Measurements from ENCODE around the gene MRPS10. TPM values are rescaled to one million over a fixed set of nuclear protein-coding genes. Genes with fewer than 3 reads are reported as not detected.

The MRPS10 gene
- total RNA-seq, 2 experiments from 2014 or later, result 39.7 to 40.7 TPM

DNA sequence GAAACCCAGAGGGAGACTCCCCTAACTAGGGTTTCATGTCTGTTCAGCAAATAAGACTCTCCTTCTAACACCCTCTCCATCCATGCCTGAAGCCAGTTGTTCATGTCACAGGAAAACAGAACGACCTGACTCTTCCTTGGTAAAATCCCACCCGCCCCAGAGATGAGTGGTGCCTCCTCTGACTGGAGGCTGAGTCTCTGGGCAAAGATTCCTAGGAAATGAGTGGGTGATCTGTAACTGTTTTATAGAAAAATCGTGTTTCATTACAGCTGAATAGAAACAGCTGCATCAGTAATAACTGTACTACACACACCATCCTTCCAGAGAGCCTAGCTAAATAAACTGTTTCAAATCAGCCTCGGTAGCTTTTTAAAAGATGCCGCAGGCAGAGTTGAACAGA, 37.4 kb upstream of the MRPS10 start:
- H3K4me3 Mint-ChIP-seq, result no peak overlapping the region
- CTCF ChIA-PET, result interaction anchor here (0.6 kb wide), 1 partner anchor 529 kb away, joined by 9 read pairs; no protein-coding TSS in a partner anchor
- H3K27me3 Mint-ChIP-seq (ENCODE audit: low read depth), result no peaks in the 10 kb centered on the region
- no peaks in the 10 kb centered on the region for H3K9me3 Mint-ChIP-seq
- no peak for DNase-seq
- intact Hi-C loops (cut with micrococcal nuclease), result no loop called here
- H3K27ac Mint-ChIP-seq, result no peak overlapping the region
- H3K36me3 Mint-ChIP-seq (ENCODE audit: low read depth), result peaks cover 2% of the 10 kb centered on the region
- no peaks in the 10 kb centered on the region for H3K4me1 Mint-ChIP-seq (ENCODE audit: low read depth)

DNA sequence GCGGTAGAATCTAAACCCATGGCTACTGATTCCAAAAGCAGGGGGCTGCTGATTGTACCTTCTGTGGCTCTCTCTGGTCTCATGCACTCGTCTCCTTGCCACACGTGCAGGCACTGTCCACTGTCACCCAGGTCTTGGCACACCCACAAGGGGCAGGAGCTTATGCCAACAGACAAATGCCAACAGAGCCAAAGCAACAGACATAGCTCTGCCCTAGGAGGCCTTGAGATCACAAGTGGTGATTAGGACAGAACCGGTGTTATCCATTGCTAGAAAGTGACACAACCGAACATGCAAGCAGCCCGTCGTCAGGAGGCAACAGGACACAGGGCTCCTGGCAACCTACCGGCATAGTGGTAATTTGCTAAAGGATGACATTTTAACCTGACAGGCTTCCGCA, 36.8 kb upstream of the MRPS10 start:
- H3K27ac Mint-ChIP-seq, result no peak overlapping the region
- intact Hi-C loops (cut with micrococcal nuclease), result no loop called here
- H3K4me3 Mint-ChIP-seq, result no peak overlapping the region
- no peak for DNase-seq
- CTCF ChIA-PET, result interaction anchor here (0.6 kb wide), 1 partner anchor 54 kb away, joined by 3 read pairs; no protein-coding TSS in a partner anchor
- no peaks in the 10 kb centered on the region for H3K9me3 Mint-ChIP-seq
- H3K36me3 Mint-ChIP-seq (ENCODE audit: low read depth), result peaks cover 3% of the 10 kb centered on the region
- no peaks in the 10 kb centered on the region for H3K4me1 Mint-ChIP-seq (ENCODE audit: low read depth)
- no peaks in the 10 kb centered on the region for H3K27me3 Mint-ChIP-seq (ENCODE audit: low read depth)

- CTCF ChIA-PET, result interaction anchor here (1.0 kb wide), 1 partner anchor 9 kb away, joined by 3 read pairs; no protein-coding TSS in a partner anchor
- peaks cover 4% of the 10 kb centered on the region for H3K36me3 Mint-ChIP-seq (ENCODE audit: low read depth)
- H3K4me3 Mint-ChIP-seq, result no peak overlapping the region
- no peaks in the 10 kb centered on the region for H3K27me3 Mint-ChIP-seq (ENCODE audit: low read depth)
- no peak overlapping the region for H3K27ac Mint-ChIP-seq
- H3K9me3 Mint-ChIP-seq, result no peaks in the 10 kb centered on the region
- intact Hi-C loops (cut with micrococcal nuclease), result no loop called here
- DNase-seq, result no peak
- no peaks in the 10 kb centered on the region for H3K4me1 Mint-ChIP-seq (ENCODE audit: low read depth)
Observed at GRCh38 chr6:42251911-42252637, 34.4 kb upstream of the MRPS10 start.

DNA sequence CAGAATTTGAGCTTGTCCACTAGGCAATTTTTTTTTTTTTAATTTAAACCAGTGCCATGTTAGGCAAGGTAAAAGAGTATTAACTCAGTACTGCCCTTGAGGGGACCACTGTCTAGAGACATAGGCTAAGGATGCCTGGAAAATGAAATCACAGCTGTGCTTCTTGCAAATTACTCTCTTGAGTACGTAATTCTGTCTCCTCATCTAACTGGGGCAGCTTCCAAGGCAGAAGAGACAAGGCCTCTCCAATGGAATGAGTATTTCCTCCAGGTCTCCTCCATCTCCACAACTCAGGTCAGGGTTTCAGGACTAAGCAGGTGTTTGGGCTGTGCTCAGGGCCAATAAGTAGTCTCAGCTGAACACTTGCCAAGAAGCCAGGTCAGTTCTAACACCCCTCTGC, 33.8 kb upstream of the MRPS10 start:
- no peak for DNase-seq
- CTCF ChIA-PET, result no interaction called here
- intact Hi-C loops (cut with micrococcal nuclease), result no loop called here
- Mint-ChIP-seq H3K27ac (no peak overlapping the region), H3K36me3 (ENCODE audit: low read depth) (peaks cover 4% of the 10 kb centered on the region), H3K27me3 (ENCODE audit: low read depth) (no peaks in the 10 kb centered on the region), H3K4me3 (no peak overlapping the region), H3K9me3 (no peaks in the 10 kb centered on the region), H3K4me1 (ENCODE audit: low read depth) (no peaks in the 10 kb centered on the region)

GRCh38 chr6:42250274-42250931, 32.7 kb upstream of the MRPS10 start:
- H3K9me3 Mint-ChIP-seq, result no peaks in the 10 kb centered on the region
- no peaks in the 10 kb centered on the region for H3K4me1 Mint-ChIP-seq (ENCODE audit: low read depth)
- no peaks in the 10 kb centered on the region for H3K27me3 Mint-ChIP-seq (ENCODE audit: low read depth)
- H3K4me3 Mint-ChIP-seq, result no peak overlapping the region
- no peak for DNase-seq
- no peak overlapping the region for H3K27ac Mint-ChIP-seq
- intact Hi-C loops (cut with micrococcal nuclease), result no loop called here
- H3K36me3 Mint-ChIP-seq (ENCODE audit: low read depth), result peaks cover 4% of the 10 kb centered on the region
- CTCF ChIA-PET, result no interaction called here

- CTCF ChIA-PET, result interaction anchor here (1.0 kb wide), 1 partner anchor 299 kb away, joined by 3 read pairs; no protein-coding TSS in a partner anchor
- Mint-ChIP-seq H3K27ac (no peak overlapping the region), H3K4me1 (ENCODE audit: low read depth) (no peaks in the 10 kb centered on the region), H3K27me3 (ENCODE audit: low read depth) (no peaks in the 10 kb centered on the region), H3K36me3 (ENCODE audit: low read depth) (peaks cover 4% of the 10 kb centered on the region), H3K9me3 (no peaks in the 10 kb centered on the region), H3K4me3 (no peak overlapping the region)
- no peak for DNase-seq
- intact Hi-C loops (cut with micrococcal nuclease), result no loop called here
Observed at GRCh38 chr6:42249279-42249678, 31.6 kb upstream of the MRPS10 start.

GRCh38 chr6:42243046-42243445, 25.4 kb upstream of the MRPS10 start:
- CTCF ChIA-PET, result interaction anchor here (0.5 kb wide), 1 partner anchor 433 kb away, joined by 5 read pairs; no protein-coding TSS in a partner anchor

GRCh38 chr6:42241915-42242314, 24.3 kb upstream of the MRPS10 start:
- CTCF ChIA-PET, result interaction anchor here (1.2 kb wide), 1 partner anchor 305 kb away, joined by 3 read pairs; no protein-coding TSS in a partner anchor
- intact Hi-C loops (cut with micrococcal nuclease), result no loop called here
- Mint-ChIP-seq H3K36me3 (ENCODE audit: low read depth) (peaks cover 4% of the 10 kb centered on the region), H3K4me1 (ENCODE audit: low read depth) (peaks cover 6% of the 10 kb centered on the region), H3K27me3 (ENCODE audit: low read depth) (no peaks in the 10 kb centered on the region), H3K9me3 (no peaks in the 10 kb centered on the region), H3K27ac (no peak overlapping the region), H3K4me3 (no peak overlapping the region)
- DNase-seq, result no peak

More at GRCh38 chr6:42243046-42243445, 25.4 kb upstream of the MRPS10 start:
- H3K27me3 Mint-ChIP-seq (ENCODE audit: low read depth), result no peaks in the 10 kb centered on the region
- no peak overlapping the region for H3K4me3 Mint-ChIP-seq
- no peaks in the 10 kb centered on the region for H3K9me3 Mint-ChIP-seq
- H3K4me1 Mint-ChIP-seq (ENCODE audit: low read depth), result no peaks in the 10 kb centered on the region
- intact Hi-C loops (cut with micrococcal nuclease), result no loop called here
- peaks cover 4% of the 10 kb centered on the region for H3K36me3 Mint-ChIP-seq (ENCODE audit: low read depth)
- no peak for DNase-seq
- H3K27ac Mint-ChIP-seq, result no peak overlapping the region

DNA sequence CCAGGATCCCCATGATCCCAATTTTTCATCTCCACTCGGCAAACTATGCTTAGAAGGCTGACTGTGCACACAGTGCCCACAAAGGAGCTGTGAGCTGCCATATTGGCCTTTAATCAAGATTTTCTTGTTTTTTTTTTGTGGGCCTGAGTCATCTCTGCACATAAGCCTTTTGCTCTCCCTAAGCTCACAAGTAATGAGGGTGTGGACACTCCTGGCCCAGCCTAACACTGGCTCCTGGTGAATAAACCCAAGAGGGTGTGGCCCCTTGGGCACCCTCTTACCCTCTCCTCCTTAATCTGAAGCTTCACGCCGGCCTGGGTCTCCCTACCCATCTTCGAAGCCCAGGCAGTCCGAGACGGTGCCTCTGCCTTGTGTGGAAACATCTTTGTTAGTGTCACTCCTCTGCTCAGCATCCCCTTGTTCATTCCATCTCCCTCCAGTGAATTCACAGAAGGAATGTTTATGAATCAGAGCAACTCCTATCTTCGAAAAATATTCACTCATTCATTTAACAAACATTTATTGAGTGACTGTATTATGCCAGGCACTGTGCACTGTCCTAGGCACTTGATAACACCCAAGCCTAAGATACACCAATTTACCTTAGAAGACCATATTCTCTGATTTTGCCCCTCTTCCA, 22.2 kb upstream of the MRPS10 start:
- Mint-ChIP-seq H3K4me1 (ENCODE audit: low read depth) (peaks cover 13% of the 10 kb centered on the region), H3K9me3 (no peaks in the 10 kb centered on the region), H3K27ac (no peak overlapping the region), H3K4me3 (no peak overlapping the region), H3K36me3 (ENCODE audit: low read depth) (peaks cover 4% of the 10 kb centered on the region), H3K27me3 (ENCODE audit: low read depth) (no peaks in the 10 kb centered on the region)
- CTCF ChIA-PET, result no interaction called here
- intact Hi-C loops (cut with micrococcal nuclease), result no loop called here
- DNase-seq, result no peak

DNA sequence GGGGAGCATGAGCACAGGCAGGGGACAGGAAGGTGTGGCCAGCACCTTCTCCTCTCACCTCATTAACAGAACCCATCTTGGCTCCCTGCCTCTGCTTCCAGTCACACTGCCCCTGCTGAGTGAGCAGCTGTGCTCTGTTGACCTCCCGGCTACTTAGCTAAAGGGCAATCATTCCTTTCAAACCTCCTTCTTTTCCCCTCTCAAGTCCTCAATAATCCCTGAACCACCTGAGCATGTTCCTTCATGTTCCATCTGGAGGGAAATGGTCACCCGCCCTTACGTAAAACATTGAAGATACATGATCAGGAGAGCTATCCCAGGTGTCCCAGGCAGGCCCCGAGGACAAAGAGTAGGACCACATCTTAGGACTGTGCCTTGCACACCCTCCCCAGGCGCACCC, 21.7 kb upstream of the MRPS10 start:
- intact Hi-C loops (cut with micrococcal nuclease), result no loop called here
- no peak overlapping the region for H3K4me3 Mint-ChIP-seq
- no peaks in the 10 kb centered on the region for H3K27me3 Mint-ChIP-seq (ENCODE audit: low read depth)
- CTCF ChIA-PET, result interaction anchor here (0.7 kb wide), 1 partner anchor 13 kb away, joined by 3 read pairs; no protein-coding TSS in a partner anchor
- H3K9me3 Mint-ChIP-seq, result no peaks in the 10 kb centered on the region
- H3K4me1 Mint-ChIP-seq (ENCODE audit: low read depth), result peaks cover 13% of the 10 kb centered on the region
- H3K36me3 Mint-ChIP-seq (ENCODE audit: low read depth), result peaks cover 4% of the 10 kb centered on the region
- DNase-seq, result no peak
- no peak overlapping the region for H3K27ac Mint-ChIP-seq

- intact Hi-C loops (cut with micrococcal nuclease), result loop anchor here (1.0 kb wide), 1 partner anchor 14 kb away; no protein-coding TSS in a partner anchor
- H3K27me3 Mint-ChIP-seq (ENCODE audit: low read depth), result no peaks in the 10 kb centered on the region
- no peak for DNase-seq
- H3K27ac Mint-ChIP-seq, result no peak overlapping the region
- H3K9me3 Mint-ChIP-seq, result no peaks in the 10 kb centered on the region
- peaks cover 13% of the 10 kb centered on the region for H3K4me1 Mint-ChIP-seq (ENCODE audit: low read depth)
- CTCF ChIA-PET, result no interaction called here
- no peak overlapping the region for H3K4me3 Mint-ChIP-seq
- peaks cover 3% of the 10 kb centered on the region for H3K36me3 Mint-ChIP-seq (ENCODE audit: low read depth)
Observed at GRCh38 chr6:42237857-42238256, 20.2 kb upstream of the MRPS10 start.

GRCh38 chr6:42236682-42237473, 19.2 kb upstream of the MRPS10 start:
- CTCF ChIA-PET, result interaction anchor here (0.5 to 0.9 kb wide), 3 partner anchors 26 to 311 kb away, joined by 3 to 5 read pairs (median 4); no protein-coding TSS in a partner anchor
- H3K9me3 Mint-ChIP-seq, result no peaks in the 10 kb centered on the region
- peaks cover 13% of the 10 kb centered on the region for H3K4me1 Mint-ChIP-seq (ENCODE audit: low read depth)
- H3K27me3 Mint-ChIP-seq (ENCODE audit: low read depth), result no peaks in the 10 kb centered on the region
- peak; percentile 56 for DNase-seq
- peaks cover 6% of the 10 kb centered on the region for H3K36me3 Mint-ChIP-seq (ENCODE audit: low read depth)
- peak overlapping the region; percentile 76 for H3K27ac Mint-ChIP-seq
- H3K4me3 Mint-ChIP-seq, result no peak overlapping the region
- intact Hi-C loops (cut with micrococcal nuclease), result loop anchor here (1.0 kb wide), 1 partner anchor 13 kb away; no protein-coding TSS in a partner anchor

Measured in activated naive CD4-positive, alpha-beta T cell treated with anti-CD3 and anti-CD28 coated beads for 36 hours (primary cell).